Keratinocyte (primary cell): ENCODE measurements around the gene PAX9. TPM values are rescaled to one million over a fixed set of nuclear protein-coding genes. Genes with fewer than 3 reads are reported as not detected.
"Not testable (repeated sequence)": the region's sequence is repeated elsewhere in the genome, so short reads cannot be mapped to it uniquely, and the experiment has no call there.

Experiments used
- DNase-seq: peaks from one replicate; pipeline ENCODE4 v3.0.0-alpha.2; 2011; ENCODE audit warnings: low read depth, missing footprints, low spot score
- FAIRE-seq: peaks from 2 replicates; lab custom pipeline; 2011; peaks lifted over from hg19 to GRCh38; lab: Jason Lieb, UNC
- H2AFZ ChIP-seq: 2 replicates; pipeline ENCODE4 v1.6.0; 2012; ENCODE audit warnings: low read length, control low read depth, inconsistent platforms; ENCODE audit not compliant: control insufficient read depth
- H3K27ac ChIP-seq: 2 replicates; pipeline ENCODE4 v1.5.1; 2011; ENCODE audit warnings: low read length; ENCODE audit not compliant: control insufficient read depth, insufficient read depth
- H3K27me3 ChIP-seq: 3 replicates; pipeline ENCODE4 v1.6.0; 2011; ENCODE audit warnings: low read length; ENCODE audit not compliant: control insufficient read depth, insufficient read depth; ENCODE audit errors: extremely low read depth
- H3K36me3 ChIP-seq, 2 experiments: 2 replicates in 1 of 2; 3 replicates in 1 of 2; pipeline ENCODE4 v1.5.1; 2011; ENCODE audit warnings: low read length in 2 of 2, mild to moderate bottlenecking in 1 of 2; ENCODE audit not compliant: control insufficient read depth in 2 of 2, insufficient read depth in 2 of 2; ENCODE audit errors: extremely low read depth in 1 of 2
- H3K4me1 ChIP-seq: 3 replicates; pipeline ENCODE4 v1.5.1; 2011; ENCODE audit warnings: low read length; ENCODE audit not compliant: control insufficient read depth, insufficient read depth; ENCODE audit errors: extremely low read depth
- H3K4me2 ChIP-seq: 3 replicates; pipeline ENCODE4 v1.6.0; 2011; ENCODE audit warnings: low read depth, low read length; ENCODE audit not compliant: control insufficient read depth, insufficient read depth; ENCODE audit errors: extremely low read depth
- H3K4me3 ChIP-seq, 3 experiments: fragments of 200-600 bp in 1 of 3; sonication (generic) in 1 of 3; 2 replicates in 2 of 3; 3 replicates in 1 of 3; pipeline ENCODE4 v1.5.1; 2011 to 2016; ENCODE audit warnings: low read length in 3 of 3, mild to moderate bottlenecking in 3 of 3, control low read depth in 2 of 3, inconsistent platforms in 1 of 3, low read depth in 1 of 3, mixed read lengths in 1 of 3, mixed run types in 1 of 3, moderate library complexity in 1 of 3; ENCODE audit not compliant: control insufficient read depth in 2 of 3, insufficient read depth in 2 of 3; ENCODE audit errors: extremely low read depth in 1 of 3
- H3K79me2 ChIP-seq: 2 replicates; pipeline ENCODE4 v1.6.0; 2012; ENCODE audit warnings: low read length; ENCODE audit not compliant: control insufficient read depth, insufficient read depth
- H3K9ac ChIP-seq: 3 replicates; pipeline ENCODE4 v1.6.0; 2011; ENCODE audit warnings: low read length; ENCODE audit not compliant: control insufficient read depth, insufficient read depth; ENCODE audit errors: extremely low read depth
- H3K9me1 ChIP-seq: 3 replicates; pipeline ENCODE4 v1.6.0; 2011; ENCODE audit warnings: low read length; ENCODE audit not compliant: control insufficient read depth, insufficient read depth; ENCODE audit errors: extremely low read depth
- H3K9me3 ChIP-seq: 2 replicates; pipeline ENCODE4 v1.5.1; 2012; ENCODE audit warnings: low read depth, low read length; ENCODE audit not compliant: control insufficient read depth
- H4K20me1 ChIP-seq: 3 replicates; pipeline ENCODE4 v1.6.0; 2011; ENCODE audit warnings: low read length; ENCODE audit not compliant: control insufficient read depth, insufficient read depth; ENCODE audit errors: extremely low read depth
- CTCF ChIP-seq, 3 experiments: IDR thresholded peaks in 1 of 3; conservative IDR thresholded peaks in 1 of 3; optimal IDR thresholded peaks in 1 of 3; 2 replicates in 2 of 3; 3 replicates in 1 of 3; pipeline versions ENCODE3 to v1.5.1; 2011; ENCODE audit warnings: low read length in 3 of 3, mild to moderate bottlenecking in 3 of 3, moderate library complexity in 2 of 3, control low read depth in 1 of 3, inconsistent platforms in 1 of 3; ENCODE audit not compliant: insufficient read depth in 2 of 3; ENCODE audit errors: extremely low read depth in 1 of 3
- EZH2 ChIP-seq: IDR thresholded peaks from one replicate; pipeline ENCODE4 v1.6.1; 2012; ENCODE audit warnings: inconsistent platforms, mild to moderate bottlenecking, low read length, moderate library complexity
- dilution Hi-C: fragments of 300-500 bp; cut with MboI; formaldehyde crosslinking; loops from one replicate; pipeline ENCODE4 v1.7.0; 2020; ENCODE audit warnings: low sequenced_read_pairs; ENCODE audit not compliant: extremely low pct_ligation_motif_present
- polyA plus RNA-seq, 5 experiments: library from polyadenylated mRNA; depleted of rRNA in 3 of 5; stranded (reverse) in 3 of 5; stranded (forward) in 1 of 5; unstranded in 1 of 5; fragments of >200 nt; gene quantifications; 1 replicate in 1 of 5; 2 replicates in 3 of 5; 3 replicates in 1 of 5; pipeline versions ENCODE4 v1.2.1 to v1.2.3, GENCODE V29; 2011 to 2012; ENCODE audit warnings: missing spikeins in 2 of 5, low read depth in 1 of 5, low replicate concordance in 1 of 5

PAX9 gene
- polyA plus RNA-seq, 1 donor (not counting 4 experiments of a cell fraction or from before 2014, with no cell fraction given), result 1.1 TPM

- dilution Hi-C loops, result no loop called here
- FAIRE-seq, result no peak
- Histone ChIP-seq H2AFZ (no peak overlapping the region), H3K27me3 (no peaks in the 10 kb centered on the region), H3K9me1 (no peaks in the 10 kb centered on the region), H3K9me3 (no peaks in the 10 kb centered on the region), H3K9ac (no peak overlapping the region), H3K79me2 (no peaks in the 10 kb centered on the region), H3K4me1 (no peaks in the 10 kb centered on the region), H3K27ac (no peak overlapping the region), H3K4me3 (no peak overlapping the region), H3K36me3 (no peaks in the 10 kb centered on the region), H4K20me1 (no peaks in the 10 kb centered on the region), H3K4me2 (no peak overlapping the region)
- TF ChIP-seq EZH2 (no peak), CTCF (optimal IDR thresholded peaks at IDR 0.05 in 1 of 3, IDR thresholded peaks at IDR 0.05 in 1 of 3, conservative IDR thresholded peaks at IDR 0.05 in 1 of 3; ENCODE audit: extremely low read depth in 1 of 3, insufficient read depth in 2 of 3, low read length in 3 of 3) (no peak)
- DNase-seq, result no peak
Observed at GRCh38 chr14:36684946-36685345, 23.3 kb downstream of the PAX9 start.

GRCh38 chr14:36690311-36691040, 28.8 kb downstream of the PAX9 start:
- Histone ChIP-seq H3K79me2 (no peaks in the 10 kb centered on the region), H3K27ac (no peak overlapping the region), H3K36me3 (no peaks in the 10 kb centered on the region), H3K27me3 (no peaks in the 10 kb centered on the region), H3K9ac (no peak overlapping the region), H3K9me3 (no peaks in the 10 kb centered on the region), H3K4me3 (no peak overlapping the region), H3K9me1 (no peaks in the 10 kb centered on the region), H2AFZ (no peak overlapping the region), H4K20me1 (no peaks in the 10 kb centered on the region), H3K4me2 (no peak overlapping the region), H3K4me1 (peaks cover 5% of the 10 kb centered on the region)
- no peak for FAIRE-seq
- dilution Hi-C loops, result no loop called here
- TF ChIP-seq EZH2 (no peak), CTCF (optimal IDR thresholded peaks at IDR 0.05 in 1 of 3, IDR thresholded peaks at IDR 0.05 in 1 of 3, conservative IDR thresholded peaks at IDR 0.05 in 1 of 3; ENCODE audit: extremely low read depth in 1 of 3, insufficient read depth in 2 of 3, low read length in 3 of 3) (no peak)
- DNase-seq, result no peak

- H2AFZ ChIP-seq, H4K20me1 ChIP-seq, FAIRE-seq, DNase-seq, H3K36me3 ChIP-seq, H3K9me3 ChIP-seq, H3K4me2 ChIP-seq, H3K79me2 ChIP-seq, H3K4me1 ChIP-seq, dilution Hi-C loops, H3K9ac ChIP-seq, H3K27me3 ChIP-seq, H3K4me3 ChIP-seq, H3K9me1 ChIP-seq, H3K27ac ChIP-seq: not testable (repeated sequence)
Observed at GRCh38 chr14:36699420-36699819, 37.8 kb downstream of the PAX9 start.
